ENCODE results near the gene FOXO4.

Gene FOXO4

DNA sequence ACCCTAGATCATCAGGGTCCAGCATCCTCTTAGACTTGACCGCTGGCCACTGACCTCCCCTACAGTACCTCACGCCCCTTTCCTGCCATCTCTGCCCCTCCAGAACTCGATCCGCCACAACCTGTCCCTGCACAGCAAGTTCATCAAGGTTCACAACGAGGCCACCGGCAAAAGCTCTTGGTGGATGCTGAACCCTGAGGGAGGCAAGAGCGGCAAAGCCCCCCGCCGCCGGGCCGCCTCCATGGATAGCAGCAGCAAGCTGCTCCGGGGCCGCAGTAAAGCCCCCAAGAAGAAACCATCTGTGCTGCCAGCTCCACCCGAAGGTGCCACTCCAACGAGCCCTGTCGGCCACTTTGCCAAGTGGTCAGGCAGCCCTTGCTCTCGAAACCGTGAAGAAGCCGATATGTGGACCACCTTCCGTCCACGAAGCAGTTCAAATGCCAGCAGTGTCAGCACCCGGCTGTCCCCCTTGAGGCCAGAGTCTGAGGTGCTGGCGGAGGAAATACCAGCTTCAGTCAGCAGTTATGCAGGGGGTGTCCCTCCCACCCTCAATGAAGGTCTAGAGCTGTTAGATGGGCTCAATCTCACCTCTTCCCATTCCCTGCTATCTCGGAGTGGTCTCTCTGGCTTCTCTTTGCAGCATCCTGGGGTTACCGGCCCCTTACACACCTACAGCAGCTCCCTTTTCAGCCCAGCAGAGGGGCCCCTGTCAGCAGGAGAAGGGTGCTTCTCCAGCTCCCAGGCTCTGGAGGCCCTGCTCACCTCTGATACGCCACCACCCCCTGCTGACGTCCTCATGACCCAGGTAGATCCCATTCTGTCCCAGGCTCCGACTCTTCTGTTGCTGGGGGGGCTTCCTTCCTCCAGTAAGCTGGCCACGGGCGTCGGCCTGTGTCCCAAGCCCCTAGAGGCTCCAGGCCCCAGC lies 5.2 kb downstream of the FOXO4 start:
- no peak for DNase-seq

DNA sequence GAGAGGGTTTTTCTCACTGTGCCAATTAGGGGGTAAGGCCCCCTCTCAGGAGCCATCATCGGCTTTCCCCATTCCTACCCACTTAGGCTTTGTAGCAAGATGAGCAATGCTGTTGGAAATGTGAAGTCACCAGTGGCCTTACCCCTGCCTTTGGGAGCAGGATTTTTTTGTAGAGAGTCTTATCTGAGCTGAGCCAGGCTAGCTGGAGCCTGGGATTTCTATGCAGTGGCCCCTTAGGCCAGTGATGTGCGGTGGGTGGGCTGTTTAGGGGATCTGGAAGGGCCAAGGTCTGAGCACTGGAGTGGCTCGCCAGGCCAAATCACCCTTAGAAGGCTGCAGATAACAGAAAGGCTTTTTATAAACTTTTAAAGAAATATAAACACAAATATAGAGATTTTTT lies 6.6 kb downstream of the FOXO4 start:
- no peak for DNase-seq

DNA sequence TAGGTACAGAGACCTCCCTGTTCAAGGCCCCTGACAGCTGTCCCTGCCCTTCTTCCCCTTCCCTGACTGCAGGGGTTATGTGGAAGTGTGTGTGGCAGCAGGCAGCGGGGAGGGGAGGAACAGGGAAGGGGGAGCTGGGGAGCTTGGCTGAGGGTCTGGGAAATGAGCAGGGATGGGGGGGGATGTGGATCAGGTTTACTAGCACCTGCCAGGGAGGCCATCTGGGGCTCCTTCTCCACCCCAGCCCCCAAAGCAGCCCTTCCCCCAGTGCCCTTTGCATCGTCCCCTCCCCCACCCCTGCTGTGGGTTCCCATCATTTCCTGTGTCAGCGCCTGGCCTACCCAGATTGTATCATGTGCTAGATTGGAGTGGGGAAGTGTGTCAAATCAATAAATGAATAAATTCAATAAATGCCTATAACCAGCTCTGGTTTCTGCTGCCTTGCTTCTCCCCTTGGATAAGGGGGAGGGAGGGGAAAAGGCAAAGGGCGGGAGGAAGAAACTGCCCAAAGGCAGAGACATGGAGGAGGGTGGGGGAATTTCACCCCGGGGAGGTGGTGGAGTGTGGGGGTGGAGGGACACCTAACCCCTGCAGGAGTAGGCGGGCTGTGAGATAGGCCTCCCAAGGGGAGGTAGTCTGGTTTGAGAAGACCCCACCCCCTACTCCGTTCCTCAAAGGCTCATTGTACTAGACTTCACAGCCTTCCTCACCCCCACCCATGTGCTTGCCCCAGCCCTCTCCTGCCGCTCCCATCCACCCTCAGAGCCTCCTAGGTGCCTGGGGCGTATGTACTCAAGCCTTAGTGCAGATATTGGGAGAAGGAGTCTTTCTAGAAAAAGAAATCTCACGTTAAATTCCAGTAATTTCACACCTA lies 7.7 kb downstream of the FOXO4 start:
- DNase-seq: peak in 3 of 14 donors; percentile 3 to 31 (median 12)

DNA sequence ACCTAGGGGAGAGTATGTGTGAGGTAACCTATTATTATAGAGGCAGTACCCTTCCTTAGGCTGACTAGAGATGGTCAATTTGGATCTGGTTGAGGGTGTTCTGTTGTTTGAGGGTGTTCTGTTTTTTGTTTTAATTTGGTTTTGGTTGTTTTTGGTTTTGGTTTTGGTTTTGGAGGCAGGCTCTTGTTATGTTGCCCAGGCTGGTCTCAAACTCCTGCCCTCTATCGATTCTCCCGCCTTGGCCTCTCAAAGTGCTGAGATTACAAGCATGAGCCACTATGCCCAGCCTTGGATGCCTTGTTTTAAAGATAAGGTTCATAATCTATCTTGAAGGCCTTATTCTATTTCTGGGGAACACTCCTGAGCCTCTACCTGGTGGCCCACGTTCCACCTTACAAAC lies 10.0 kb downstream of the FOXO4 start:
- no peak for DNase-seq

DNA sequence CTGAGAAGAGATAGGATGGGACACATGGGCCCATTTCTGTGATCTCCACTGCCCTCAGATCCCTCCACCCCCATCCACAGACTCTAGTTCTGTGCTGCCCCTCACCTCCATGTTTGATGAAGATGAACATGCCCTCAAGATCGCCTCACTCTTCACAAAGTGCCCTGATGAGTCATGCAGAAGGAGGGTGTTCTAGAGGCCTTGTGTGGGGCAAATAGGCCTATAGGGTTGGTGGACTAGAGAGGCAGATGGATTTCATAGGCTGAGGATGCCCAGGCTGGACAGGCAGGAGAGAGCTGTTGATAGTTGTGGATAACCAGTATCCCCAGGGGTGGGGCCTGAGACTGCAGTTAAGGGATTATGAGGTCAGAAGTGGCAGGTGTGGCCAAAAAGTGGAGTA lies 10.8 kb downstream of the FOXO4 start, which contains the start of gene CXorf65:
TSS of gene CXorf65 (minus strand) at position 314 of the 400 bp plus-strand sequence. CDS start at position 130, 184 bp downstream.
- no peak for DNase-seq

DNA sequence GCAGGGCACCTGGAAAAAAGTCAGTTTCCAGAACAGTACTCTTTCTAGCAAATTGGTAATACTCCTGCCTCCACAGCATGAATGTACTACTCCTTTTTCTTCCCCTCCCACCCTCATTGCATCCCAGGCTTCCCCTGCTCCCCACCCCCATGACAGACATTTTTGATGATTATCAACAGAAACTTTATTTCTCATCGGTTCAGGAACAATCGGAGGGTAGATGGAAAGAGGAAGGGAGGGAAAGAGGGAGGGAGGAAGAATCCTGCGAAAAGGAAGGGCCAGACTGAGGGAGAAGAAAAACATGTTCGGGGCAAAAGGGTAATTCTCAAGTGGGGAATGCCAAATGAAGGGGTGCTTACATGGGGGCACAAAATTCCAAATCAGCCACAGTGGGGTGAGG lies 11.6 kb downstream of the FOXO4 start:
- no peak for DNase-seq

DNA sequence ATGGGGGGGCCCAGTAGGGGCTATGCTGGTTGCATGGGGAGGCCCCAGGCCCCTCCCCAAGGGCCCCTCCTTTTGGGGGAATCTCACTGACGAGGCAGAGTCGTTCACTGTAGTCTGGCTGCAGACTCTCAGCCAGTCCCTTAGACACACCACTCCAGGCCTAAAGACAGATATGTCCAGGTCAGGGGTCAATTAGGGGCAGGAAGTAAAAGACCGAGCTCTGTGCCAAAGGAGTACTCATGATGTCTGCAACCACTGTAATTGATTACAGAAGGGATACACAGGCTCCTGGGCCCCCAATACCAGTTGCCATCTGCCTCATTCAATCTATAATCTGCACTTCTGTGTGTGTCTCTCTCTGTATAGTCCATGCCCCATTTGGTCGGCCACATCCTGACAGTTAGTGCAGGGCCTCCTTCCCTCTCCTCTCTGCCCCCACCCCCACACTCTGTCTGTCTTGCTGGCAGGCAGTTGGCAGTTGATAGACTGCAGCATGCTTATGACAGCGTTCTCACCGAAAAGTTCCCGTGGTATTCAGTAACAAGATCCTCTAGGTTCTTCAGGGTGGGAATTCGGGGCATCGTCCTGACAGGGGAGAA lies 12.2 kb downstream of the FOXO4 start:
- no peak for DNase-seq

DNA sequence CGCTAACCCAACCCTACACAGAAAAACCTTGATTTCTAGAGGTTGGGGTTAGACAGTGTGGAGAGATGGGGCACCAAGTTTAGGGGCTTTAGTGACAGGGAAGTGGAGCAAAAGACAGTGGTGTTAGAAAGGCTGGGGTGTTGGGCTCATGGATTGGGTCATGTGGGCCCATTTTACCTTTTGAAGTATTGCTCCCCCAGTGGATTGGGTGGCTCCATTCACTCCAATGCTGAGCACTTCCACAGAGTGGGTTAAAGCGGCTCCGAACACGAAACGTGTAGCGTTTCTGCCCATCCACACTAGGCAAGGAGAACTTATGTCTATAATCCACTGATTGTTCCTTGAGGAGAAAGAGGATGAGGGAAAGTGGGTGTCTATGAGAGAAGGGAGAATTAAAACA lies 13.4 kb downstream of the FOXO4 start:
- no peak for DNase-seq

DNA sequence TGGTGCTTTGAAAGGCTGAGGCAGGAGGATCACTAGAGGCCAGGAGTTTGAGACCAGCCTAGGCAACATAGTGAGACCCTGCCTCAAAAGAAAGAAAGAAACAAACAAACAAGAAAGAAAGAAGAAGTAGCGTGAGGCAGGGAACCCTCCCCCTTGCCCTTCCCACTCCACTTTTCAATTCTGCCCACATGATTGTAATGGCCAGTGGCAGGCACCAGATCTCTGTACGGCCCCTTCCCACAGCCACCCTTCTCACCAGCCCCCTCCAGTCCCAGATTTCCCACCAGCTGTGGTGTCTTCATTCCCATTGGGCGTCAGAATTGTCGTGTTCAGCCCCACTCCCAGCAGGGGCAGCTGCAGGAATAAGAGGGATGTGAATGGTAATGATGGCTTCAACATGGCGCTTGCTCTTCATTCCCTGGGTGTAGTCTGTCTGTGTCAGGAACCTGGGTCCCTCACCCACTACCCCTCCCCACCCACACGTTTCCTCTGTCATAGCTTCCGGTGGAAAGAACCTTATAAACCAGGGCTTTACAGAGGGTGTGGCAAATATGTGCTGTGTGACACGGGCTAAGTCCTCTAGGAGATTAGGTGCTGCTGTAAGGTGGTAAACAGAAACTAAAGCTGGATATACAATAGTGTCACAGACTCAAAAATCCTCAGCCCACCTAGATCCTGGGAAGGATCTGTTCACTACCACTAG lies 15.6 kb downstream of the FOXO4 start, which contains the start of gene IL2RG:
TSS of gene IL2RG (minus strand) at position 437 of the 703 bp plus-strand sequence. CDS start at position 399, 38 bp downstream.
- no peak for DNase-seq

DNA sequence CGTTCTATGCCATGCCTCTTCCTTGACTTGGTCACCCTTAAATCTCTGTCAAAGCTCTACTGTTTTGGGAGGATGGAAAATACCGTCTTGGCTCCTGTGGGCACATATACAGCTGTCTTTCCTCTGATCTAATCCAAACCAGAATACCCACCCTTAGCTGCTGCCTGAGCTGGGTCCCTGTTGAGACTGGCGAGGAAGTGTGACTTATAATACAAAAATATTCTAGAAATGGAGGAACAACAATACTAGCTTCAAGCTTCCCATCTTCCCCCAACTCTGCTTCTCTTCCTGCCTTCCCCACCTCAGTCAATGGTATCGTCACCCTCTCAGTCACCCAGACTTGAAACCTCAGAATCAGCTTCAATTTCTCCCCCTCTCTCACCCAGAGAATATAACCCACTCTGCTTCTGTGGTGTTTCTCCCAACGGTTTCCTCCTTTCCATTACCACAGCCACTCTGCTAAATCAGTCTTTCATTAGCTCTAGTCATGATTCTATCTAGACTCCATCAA lies 16.3 kb downstream of the FOXO4 start:
- DNase-seq: no peak

DNA sequence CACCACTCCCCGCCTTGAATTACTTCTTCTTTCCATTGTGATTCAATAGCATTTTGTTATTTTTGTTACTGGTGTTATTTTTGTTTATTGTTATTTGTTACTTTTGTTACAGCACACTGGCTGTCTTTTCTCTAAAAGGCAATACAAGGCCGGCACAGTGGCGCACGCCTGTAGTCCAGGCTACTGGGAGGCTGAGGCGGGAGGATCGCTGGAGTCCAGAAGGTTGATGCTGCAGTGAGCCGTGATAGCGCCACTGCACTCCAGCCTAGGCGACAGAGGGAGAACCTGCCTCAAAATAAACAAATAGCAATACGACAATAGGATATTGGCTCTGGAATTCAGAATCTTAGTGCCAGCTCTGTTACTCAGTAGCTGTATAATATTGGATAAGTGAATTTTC lies 21.7 kb downstream of the FOXO4 start:
- DNase-seq: no peak

DNA sequence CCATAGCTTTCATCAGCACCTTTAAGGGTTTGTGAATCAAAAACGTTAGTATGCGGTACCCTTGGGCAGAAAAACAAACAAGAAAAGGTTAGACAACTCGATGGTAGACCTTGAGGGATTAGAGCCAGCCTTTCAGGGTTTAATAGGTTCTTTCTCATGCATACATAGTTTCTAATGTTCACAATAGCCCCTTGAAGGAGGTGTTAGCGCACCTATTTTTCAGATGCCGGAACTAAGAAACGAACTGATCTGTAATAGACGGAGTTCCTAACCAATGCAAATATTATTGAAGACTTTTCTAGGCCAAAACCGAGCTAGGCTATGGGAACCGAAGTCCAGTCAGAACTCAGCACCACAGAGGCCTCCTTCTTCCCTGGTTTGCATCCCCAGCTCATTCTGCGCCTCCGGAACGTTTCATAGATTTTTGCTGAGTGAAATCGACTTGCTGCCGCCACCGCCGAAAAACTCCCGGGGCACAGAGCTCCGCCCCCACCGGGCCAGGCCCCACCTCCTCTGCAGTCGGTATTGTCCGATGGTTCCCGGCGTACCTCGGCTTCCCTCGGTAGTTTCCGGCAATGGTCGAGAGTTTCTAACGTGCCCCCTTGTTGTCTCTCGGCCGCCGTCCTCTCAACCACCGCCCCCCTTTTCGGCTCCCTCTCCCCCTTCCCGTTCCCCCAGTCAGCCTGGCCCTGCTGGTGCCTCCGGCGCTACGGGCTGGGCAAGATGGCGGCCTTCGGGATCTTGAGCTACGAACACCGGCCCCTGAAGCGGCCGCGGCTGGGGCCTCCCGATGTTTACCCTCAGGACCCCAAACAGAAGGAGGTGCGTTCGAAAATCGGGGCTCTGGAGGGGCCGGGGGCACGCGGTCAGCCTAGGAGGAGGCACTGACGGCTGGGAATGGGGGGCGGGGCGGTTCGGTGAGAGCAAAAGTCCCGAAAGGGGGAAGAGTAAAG lies 22.7 kb downstream of the FOXO4 start, which contains the start of gene MED12:
TSS of gene MED12 (plus strand) at position 565 of the 953 bp plus-strand sequence. CDS start at position 724, 159 bp downstream.
- DNase-seq: peak; percentile 2 to 86 (median 70)

DNA sequence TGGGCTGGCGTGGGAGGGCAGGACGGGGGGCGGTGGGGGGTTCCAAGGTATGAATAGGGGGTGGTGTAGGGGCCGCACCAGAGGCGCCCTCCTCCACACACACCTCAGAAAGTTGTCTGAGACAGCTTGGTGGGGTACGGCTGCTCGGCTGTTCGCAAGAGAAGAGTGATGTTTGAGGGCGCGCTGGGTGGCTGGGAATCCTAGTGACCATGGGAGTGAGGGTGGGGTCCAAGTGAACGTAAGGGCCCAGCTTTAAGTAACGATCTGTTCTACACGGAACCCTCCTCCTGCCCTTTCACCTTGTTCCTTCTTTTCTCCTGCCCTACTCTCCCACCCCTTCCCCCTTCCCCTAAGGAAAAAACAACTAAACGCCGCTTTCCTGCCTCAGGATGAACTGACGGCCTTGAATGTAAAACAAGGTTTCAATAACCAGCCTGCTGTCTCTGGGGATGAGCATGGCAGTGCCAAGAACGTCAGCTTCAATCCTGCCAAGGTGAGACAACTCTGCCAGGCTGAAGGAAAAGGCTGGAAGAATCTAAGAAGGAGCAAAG lies 23.4 kb downstream of the FOXO4 start:
- DNase-seq: peak in 3 of 14 donors; percentile 5 to 31 (median 16)

DNA sequence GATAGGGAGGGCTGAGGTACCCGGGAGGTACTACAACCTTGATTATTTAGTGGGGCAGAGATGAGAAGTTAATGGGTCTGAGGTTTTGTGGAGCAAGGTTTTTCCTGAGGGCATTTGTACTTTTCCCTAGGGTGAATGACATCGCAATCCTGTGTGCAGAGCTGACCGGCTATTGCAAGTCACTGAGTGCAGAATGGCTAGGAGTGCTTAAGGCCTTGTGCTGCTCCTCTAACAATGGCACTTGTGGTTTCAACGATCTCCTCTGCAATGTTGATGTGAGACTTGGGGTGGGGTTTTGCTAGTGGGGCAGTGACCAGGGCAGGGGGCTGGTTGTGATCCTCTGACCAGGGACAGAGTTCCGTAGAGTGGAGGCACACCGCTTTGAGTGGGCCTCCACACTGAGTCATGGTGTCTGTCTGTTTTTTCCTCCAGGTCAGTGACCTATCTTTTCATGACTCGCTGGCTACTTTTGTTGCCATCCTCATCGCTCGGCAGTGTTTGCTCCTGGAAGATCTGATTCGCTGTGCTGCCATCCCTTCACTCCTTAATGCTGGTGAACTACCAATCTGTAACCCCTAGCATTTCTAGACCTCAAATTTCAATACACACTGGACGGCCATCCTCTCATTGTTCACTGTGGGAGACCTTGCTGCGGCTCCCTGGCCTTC lies 32.6 kb downstream of the FOXO4 start:
- DNase-seq: no peak

DNA sequence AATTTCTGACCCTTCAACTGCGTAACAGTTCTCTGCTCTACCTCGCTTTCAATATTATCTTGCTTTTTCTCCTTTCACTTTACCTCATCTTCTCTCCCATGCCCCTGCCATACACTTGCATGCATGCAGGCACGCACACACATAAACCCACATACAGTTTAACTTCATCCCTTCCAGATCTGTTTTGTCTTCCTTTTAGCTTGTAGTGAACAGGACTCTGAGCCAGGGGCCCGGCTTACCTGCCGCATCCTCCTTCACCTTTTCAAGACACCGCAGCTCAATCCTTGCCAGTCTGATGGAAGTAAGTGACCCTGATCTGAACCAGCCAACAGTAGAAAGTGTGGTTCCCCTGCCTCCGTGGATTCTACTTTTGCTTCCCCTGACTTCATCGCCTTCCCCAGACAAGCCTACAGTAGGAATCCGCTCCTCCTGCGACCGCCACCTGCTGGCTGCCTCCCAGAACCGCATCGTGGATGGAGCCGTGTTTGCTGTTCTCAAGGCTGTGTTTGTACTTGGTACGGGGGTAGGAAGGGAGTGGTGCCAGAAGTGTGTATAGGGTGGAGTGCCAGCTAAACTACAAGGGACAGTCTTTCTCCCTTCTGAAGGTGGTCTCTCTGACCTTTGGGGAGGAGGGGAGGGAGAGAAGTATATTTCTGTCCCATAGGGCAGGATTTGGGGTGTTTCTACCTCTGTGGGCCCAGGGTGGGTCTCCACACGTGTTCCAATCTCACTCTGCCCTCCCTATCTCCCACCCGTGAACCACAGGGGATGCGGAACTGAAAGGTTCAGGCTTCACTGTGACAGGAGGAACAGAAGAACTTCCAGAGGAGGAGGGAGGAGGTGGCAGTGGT lies 33.5 kb downstream of the FOXO4 start:
- peak in 9 of 14 donors; percentile 8 to 42 (median 25) for DNase-seq

DNA sequence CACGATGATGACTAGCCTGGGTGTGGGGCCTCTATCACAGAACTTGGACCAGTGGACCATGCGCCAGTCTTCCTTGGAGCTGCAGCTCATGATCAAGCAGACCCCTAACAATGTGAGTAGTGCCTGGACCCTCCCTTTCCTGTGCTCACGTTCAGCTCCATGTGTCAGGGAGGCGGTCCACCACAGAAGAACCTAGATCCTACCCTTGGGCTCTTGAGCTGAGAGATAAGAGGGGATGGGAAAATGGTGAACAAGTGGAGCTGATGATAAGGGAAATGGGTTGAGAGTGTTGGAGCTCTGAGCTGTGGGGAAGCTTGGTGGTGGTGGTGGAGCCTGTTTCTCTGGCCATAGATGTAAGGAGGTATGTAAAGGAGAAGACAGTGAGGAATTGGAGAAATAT lies 35.9 kb downstream of the FOXO4 start:
- no peak for DNase-seq

DNA sequence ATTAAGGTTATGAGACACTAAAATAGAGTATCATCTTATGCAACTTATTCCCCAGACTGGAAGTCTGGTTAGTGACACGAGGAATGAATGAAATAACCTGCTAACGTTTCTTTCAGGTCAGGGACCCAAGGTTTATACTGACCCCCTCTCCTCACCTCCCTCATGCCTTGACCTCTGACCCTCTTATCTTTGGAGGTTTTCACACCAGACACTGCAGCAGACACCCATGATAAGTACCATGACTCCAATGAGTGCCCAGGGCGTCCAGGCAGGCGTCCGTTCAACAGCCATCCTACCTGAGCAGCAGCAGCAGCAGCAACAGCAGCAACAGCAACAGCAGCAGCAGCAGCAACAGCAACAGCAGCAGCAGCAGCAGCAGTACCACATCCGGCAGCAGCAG lies 44.8 kb downstream of the FOXO4 start:
- no peak for DNase-seq

DNA sequence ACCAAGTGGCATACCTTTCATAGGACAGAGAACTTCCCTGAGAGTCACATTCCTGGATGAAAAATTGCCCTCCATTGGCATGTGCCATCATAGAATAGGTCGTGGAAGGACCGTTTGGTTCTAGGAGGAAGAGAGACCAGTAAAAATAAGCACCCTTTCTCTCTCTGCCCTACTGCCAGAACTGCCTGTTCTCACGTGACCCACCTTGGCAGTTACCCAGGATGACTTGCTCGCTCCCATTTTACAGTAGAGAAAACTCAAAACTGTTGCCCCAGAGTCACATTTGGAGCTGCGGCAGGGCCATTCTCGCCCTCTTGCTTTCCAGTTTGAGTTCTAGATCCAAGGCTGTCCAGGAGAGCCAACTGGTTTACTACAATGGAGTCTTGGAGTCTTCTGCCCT lies 47.9 kb downstream of the FOXO4 start:
- DNase-seq: peak in 8 of 14 donors; percentile 2 to 37 (median 23)

Data from C1 segment of cervical spinal cord (tissue), 14 donors.